Keratinocyte (primary cell): ENCODE data around the gene INPP5A. TPM values are rescaled to one million over a fixed set of nuclear protein-coding genes. Genes with fewer than 3 reads are reported as not detected.

Experiments
- DNase-seq: peaks from one replicate; pipeline ENCODE4 v3.0.0-alpha.2; 2011; ENCODE audit warnings: low read depth, missing footprints, low spot score
- FAIRE-seq: peaks from 2 replicates; lab custom pipeline; 2011; peaks lifted over from hg19 to GRCh38; lab: Jason Lieb, UNC
- H2AFZ ChIP-seq: 2 replicates; pipeline ENCODE4 v1.6.0; 2012; ENCODE audit warnings: low read length, control low read depth, inconsistent platforms; ENCODE audit not compliant: control insufficient read depth
- H3K27ac ChIP-seq: 2 replicates; pipeline ENCODE4 v1.5.1; 2011; ENCODE audit warnings: low read length; ENCODE audit not compliant: control insufficient read depth, insufficient read depth
- H3K27me3 ChIP-seq: 3 replicates; pipeline ENCODE4 v1.6.0; 2011; ENCODE audit warnings: low read length; ENCODE audit not compliant: control insufficient read depth, insufficient read depth; ENCODE audit errors: extremely low read depth
- H3K36me3 ChIP-seq, 2 experiments: 2 replicates in 1 of 2; 3 replicates in 1 of 2; pipeline ENCODE4 v1.5.1; 2011; ENCODE audit warnings: low read length in 2 of 2, mild to moderate bottlenecking in 1 of 2; ENCODE audit not compliant: control insufficient read depth in 2 of 2, insufficient read depth in 2 of 2; ENCODE audit errors: extremely low read depth in 1 of 2
- H3K4me1 ChIP-seq: 3 replicates; pipeline ENCODE4 v1.5.1; 2011; ENCODE audit warnings: low read length; ENCODE audit not compliant: control insufficient read depth, insufficient read depth; ENCODE audit errors: extremely low read depth
- H3K4me2 ChIP-seq: 3 replicates; pipeline ENCODE4 v1.6.0; 2011; ENCODE audit warnings: low read depth, low read length; ENCODE audit not compliant: control insufficient read depth, insufficient read depth; ENCODE audit errors: extremely low read depth
- H3K4me3 ChIP-seq, 3 experiments: fragments of 200-600 bp in 1 of 3; sonication (generic) in 1 of 3; 2 replicates in 2 of 3; 3 replicates in 1 of 3; pipeline ENCODE4 v1.5.1; 2011 to 2016; ENCODE audit warnings: low read length in 3 of 3, mild to moderate bottlenecking in 3 of 3, control low read depth in 2 of 3, inconsistent platforms in 1 of 3, low read depth in 1 of 3, mixed read lengths in 1 of 3, mixed run types in 1 of 3, moderate library complexity in 1 of 3; ENCODE audit not compliant: control insufficient read depth in 2 of 3, insufficient read depth in 2 of 3; ENCODE audit errors: extremely low read depth in 1 of 3
- H3K79me2 ChIP-seq: 2 replicates; pipeline ENCODE4 v1.6.0; 2012; ENCODE audit warnings: low read length; ENCODE audit not compliant: control insufficient read depth, insufficient read depth
- H3K9ac ChIP-seq: 3 replicates; pipeline ENCODE4 v1.6.0; 2011; ENCODE audit warnings: low read length; ENCODE audit not compliant: control insufficient read depth, insufficient read depth; ENCODE audit errors: extremely low read depth
- H3K9me1 ChIP-seq: 3 replicates; pipeline ENCODE4 v1.6.0; 2011; ENCODE audit warnings: low read length; ENCODE audit not compliant: control insufficient read depth, insufficient read depth; ENCODE audit errors: extremely low read depth
- H3K9me3 ChIP-seq: 2 replicates; pipeline ENCODE4 v1.5.1; 2012; ENCODE audit warnings: low read depth, low read length; ENCODE audit not compliant: control insufficient read depth
- H4K20me1 ChIP-seq: 3 replicates; pipeline ENCODE4 v1.6.0; 2011; ENCODE audit warnings: low read length; ENCODE audit not compliant: control insufficient read depth, insufficient read depth; ENCODE audit errors: extremely low read depth
- EZH2 ChIP-seq: IDR thresholded peaks from one replicate; pipeline ENCODE4 v1.6.1; 2012; ENCODE audit warnings: inconsistent platforms, mild to moderate bottlenecking, low read length, moderate library complexity
- dilution Hi-C: fragments of 300-500 bp; cut with MboI; formaldehyde crosslinking; loops from one replicate; pipeline ENCODE4 v1.7.0; 2020; ENCODE audit warnings: low sequenced_read_pairs; ENCODE audit not compliant: extremely low pct_ligation_motif_present
- polyA plus RNA-seq, 5 experiments: library from polyadenylated mRNA; depleted of rRNA in 3 of 5; stranded (reverse) in 3 of 5; stranded (forward) in 1 of 5; unstranded in 1 of 5; fragments of >200 nt; gene quantifications; 1 replicate in 1 of 5; 2 replicates in 3 of 5; 3 replicates in 1 of 5; pipeline versions ENCODE4 v1.2.1 to v1.2.3, GENCODE V29; 2011 to 2012; ENCODE audit warnings: missing spikeins in 2 of 5, low read depth in 1 of 5, low replicate concordance in 1 of 5
- TF ChIP-seq, protein P1 (sequence below), 3 experiments: IDR thresholded peaks in 1 of 3; conservative IDR thresholded peaks in 1 of 3; optimal IDR thresholded peaks in 1 of 3; 2 replicates in 2 of 3; 3 replicates in 1 of 3; pipeline versions ENCODE3 to v1.5.1; 2011; ENCODE audit warnings: low read length in 3 of 3, mild to moderate bottlenecking in 3 of 3, moderate library complexity in 2 of 3, control low read depth in 1 of 3, inconsistent platforms in 1 of 3; ENCODE audit not compliant: insufficient read depth in 2 of 3; ENCODE audit errors: extremely low read depth in 1 of 3

INPP5A gene
- polyA plus RNA-seq, 1 donor (not counting 4 experiments of a cell fraction or from before 2014, with no cell fraction given) = 11.2 TPM

DNA sequence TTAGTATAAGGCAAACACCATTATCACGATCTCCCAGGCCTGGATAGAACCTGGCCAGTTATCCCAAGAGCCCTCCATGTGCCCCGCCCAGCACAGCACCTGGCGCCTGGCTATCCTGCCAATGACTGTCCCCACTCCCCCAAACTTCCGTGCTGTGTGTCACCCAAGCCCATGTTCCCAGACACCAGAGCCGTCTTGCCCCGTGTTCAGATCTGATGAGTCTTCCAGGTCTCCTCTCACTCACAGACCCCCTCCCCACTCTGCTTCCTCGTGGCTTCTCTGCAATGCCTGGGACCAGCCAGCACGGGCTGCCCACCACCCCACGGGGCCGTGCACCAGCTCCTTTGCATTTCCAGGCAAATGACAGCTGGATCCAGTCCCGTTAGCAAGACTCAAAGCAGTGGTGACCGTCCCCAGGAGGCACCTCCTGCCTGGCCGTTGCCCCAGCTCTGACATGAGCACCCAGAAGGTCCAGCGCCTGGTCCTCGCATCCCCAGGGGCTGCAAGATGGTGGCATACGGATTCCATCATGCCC lies 43.8 kb upstream of the INPP5A start:
- TF ChIP-seq, protein P1, sequence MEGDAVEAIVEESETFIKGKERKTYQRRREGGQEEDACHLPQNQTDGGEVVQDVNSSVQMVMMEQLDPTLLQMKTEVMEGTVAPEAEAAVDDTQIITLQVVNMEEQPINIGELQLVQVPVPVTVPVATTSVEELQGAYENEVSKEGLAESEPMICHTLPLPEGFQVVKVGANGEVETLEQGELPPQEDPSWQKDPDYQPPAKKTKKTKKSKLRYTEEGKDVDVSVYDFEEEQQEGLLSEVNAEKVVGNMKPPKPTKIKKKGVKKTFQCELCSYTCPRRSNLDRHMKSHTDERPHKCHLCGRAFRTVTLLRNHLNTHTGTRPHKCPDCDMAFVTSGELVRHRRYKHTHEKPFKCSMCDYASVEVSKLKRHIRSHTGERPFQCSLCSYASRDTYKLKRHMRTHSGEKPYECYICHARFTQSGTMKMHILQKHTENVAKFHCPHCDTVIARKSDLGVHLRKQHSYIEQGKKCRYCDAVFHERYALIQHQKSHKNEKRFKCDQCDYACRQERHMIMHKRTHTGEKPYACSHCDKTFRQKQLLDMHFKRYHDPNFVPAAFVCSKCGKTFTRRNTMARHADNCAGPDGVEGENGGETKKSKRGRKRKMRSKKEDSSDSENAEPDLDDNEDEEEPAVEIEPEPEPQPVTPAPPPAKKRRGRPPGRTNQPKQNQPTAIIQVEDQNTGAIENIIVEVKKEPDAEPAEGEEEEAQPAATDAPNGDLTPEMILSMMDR (optimal IDR thresholded peaks at IDR 0.05 in 1 of 3, IDR thresholded peaks at IDR 0.05 in 1 of 3, conservative IDR thresholded peaks at IDR 0.05 in 1 of 3; ENCODE audit: extremely low read depth in 1 of 3, insufficient read depth in 2 of 3, low read length in 3 of 3) = no peak
- TF ChIP-seq EZH2 = no peak
- no peak for DNase-seq
- Histone ChIP-seq H3K27me3 (peaks cover 26% of the 10 kb centered on the region), H3K36me3 (no peaks in the 10 kb centered on the region), H3K4me3 (no peak overlapping the region), H4K20me1 (no peaks in the 10 kb centered on the region), H3K9me3 (no peaks in the 10 kb centered on the region), H3K9me1 (no peaks in the 10 kb centered on the region), H3K27ac (no peak overlapping the region), H3K79me2 (no peaks in the 10 kb centered on the region), H3K4me1 (no peaks in the 10 kb centered on the region), H2AFZ (no peak overlapping the region), H3K4me2 (no peak overlapping the region), H3K9ac (no peak overlapping the region)
- dilution Hi-C loops = no loop called here
- FAIRE-seq = no peak

DNA sequence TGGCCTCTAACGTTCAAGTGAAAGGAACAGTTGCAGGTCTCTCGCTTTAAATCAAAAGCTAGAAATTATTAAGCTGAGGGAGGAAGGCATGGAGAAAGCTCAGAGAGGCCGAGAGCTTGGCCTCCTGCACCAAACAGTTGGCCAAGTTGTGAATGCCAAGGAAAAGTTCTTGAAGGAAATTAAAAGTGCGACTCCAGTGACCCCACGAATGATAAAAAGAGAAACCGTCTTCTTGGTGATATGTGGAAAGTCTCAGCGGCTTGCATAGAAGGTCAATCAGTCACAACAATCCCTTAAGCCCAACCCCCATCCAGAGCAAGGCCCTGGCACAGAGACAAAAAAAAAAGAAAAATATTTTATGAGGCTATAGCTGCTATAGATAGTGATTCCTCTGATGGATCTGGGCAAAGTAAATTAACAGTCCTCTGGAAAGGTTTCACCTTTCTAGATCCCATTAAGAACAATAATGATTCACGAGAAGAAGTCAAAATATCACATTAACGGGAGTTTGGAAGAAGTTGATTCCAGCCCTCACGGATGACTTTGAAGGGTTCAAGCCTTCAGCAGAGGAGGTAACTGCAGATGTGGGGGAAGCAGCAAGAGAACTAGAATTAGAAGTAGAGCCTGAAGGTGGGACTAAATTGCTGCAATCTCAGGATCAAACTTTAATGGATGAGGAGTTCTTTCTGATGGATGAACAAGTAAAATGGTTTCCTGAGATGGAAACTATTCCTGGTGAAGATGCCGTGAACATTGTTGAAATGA lies 42.5 kb upstream of the INPP5A start:
- H3K9ac ChIP-seq = no peak overlapping the region
- FAIRE-seq = no peak
- no peaks in the 10 kb centered on the region for H3K4me1 ChIP-seq
- H3K4me3 ChIP-seq = no peak overlapping the region
- no peak overlapping the region for H3K4me2 ChIP-seq
- DNase-seq = no peak
- H3K79me2 ChIP-seq = no peaks in the 10 kb centered on the region
- no peaks in the 10 kb centered on the region for H4K20me1 ChIP-seq
- no peaks in the 10 kb centered on the region for H3K9me1 ChIP-seq
- no peak overlapping the region for H2AFZ ChIP-seq
- no peak overlapping the region for H3K27ac ChIP-seq
- H3K27me3 ChIP-seq = peaks cover 31% of the 10 kb centered on the region
- no peaks in the 10 kb centered on the region for H3K36me3 ChIP-seq
- H3K9me3 ChIP-seq = no peaks in the 10 kb centered on the region
- TF ChIP-seq, protein P1 (optimal IDR thresholded peaks at IDR 0.05 in 1 of 3, IDR thresholded peaks at IDR 0.05 in 1 of 3, conservative IDR thresholded peaks at IDR 0.05 in 1 of 3; ENCODE audit: extremely low read depth in 1 of 3, insufficient read depth in 2 of 3, low read length in 3 of 3) = no peak
- TF ChIP-seq EZH2 = no peak
- dilution Hi-C loops = no loop called here
